Stomach (tissue), 4 donors: ENCODE data around the gene NFATC2.

Source experiments
- EP300 ChIP-seq: sonication (generic); formaldehyde crosslinking; IDR thresholded peaks from one replicate; pipeline ENCODE4 v1.6.1; 2017; ENCODE audit warnings: antibody characterized with exemption
- POLR2A ChIP-seq, 4 donors: fragments of 450-650 bp; IDR thresholded peaks; one replicate each; pipeline ENCODE4 v1.6.1; 2016; ENCODE audit warnings: antibody characterized with exemption in 4 of 4, control low read depth in 2 of 4, mild to moderate bottlenecking in 1 of 4, moderate library complexity in 1 of 4
- POLR2AphosphoS5 ChIP-seq, 3 donors: sonication (generic); formaldehyde crosslinking; IDR thresholded peaks; one replicate each; pipeline ENCODE4 v1.6.1; 2016; ENCODE audit warnings: antibody characterized with exemption in 3 of 3
- TF ChIP-seq, protein P1 (sequence below), 7 experiments: fragments of 450-650 bp in 4 of 7; fragments of 200-600 bp in 3 of 7; sonication (generic) in 3 of 7; IDR thresholded peaks; one replicate each; pipeline ENCODE4 v1.5.1; 2016 to 2019; ENCODE audit warnings: antibody characterized with exemption in 7 of 7, control low read depth in 2 of 7, mild to moderate bottlenecking in 1 of 7

DNA sequence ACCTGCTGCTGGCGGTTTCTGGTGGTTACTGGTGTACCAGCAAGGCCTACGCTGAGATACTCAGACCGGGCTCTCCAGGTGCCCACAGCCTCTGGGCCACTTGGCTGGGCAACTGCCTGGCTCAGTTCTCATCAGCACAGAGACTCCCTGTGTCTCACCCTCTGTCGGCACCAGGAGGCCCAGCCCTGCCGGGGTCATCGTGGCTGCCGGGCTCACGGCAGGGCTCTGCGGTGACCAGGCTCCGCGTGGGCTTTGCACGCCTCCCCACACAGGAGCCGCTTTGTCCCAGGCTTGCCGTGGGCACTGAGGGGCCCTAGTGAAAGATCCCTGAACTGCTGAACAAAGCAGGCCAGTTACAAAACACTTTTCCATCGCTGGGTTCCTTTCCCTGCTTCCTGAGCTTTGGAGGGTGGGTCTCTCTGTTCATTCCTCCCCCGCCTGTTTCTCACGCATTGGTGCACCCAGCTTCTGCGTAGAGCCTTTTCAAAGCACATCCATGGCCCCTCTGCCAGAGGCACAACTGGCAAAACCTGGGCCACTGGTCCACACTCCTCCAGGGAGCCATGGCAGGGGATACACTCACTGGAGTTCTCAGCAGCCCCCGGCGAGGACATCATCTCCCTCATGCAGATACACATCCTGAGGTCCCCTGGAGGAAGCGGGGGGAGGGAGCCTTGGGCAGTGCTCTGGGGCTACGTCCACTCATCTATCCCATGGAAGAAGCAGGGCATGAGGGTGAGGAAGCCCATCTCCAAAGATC is 117.0 kb downstream of the NFATC2 start:
- TF ChIP-seq POLR2A (IDR thresholded peaks at IDR 0.05) = no peak
- TF ChIP-seq, protein P1, sequence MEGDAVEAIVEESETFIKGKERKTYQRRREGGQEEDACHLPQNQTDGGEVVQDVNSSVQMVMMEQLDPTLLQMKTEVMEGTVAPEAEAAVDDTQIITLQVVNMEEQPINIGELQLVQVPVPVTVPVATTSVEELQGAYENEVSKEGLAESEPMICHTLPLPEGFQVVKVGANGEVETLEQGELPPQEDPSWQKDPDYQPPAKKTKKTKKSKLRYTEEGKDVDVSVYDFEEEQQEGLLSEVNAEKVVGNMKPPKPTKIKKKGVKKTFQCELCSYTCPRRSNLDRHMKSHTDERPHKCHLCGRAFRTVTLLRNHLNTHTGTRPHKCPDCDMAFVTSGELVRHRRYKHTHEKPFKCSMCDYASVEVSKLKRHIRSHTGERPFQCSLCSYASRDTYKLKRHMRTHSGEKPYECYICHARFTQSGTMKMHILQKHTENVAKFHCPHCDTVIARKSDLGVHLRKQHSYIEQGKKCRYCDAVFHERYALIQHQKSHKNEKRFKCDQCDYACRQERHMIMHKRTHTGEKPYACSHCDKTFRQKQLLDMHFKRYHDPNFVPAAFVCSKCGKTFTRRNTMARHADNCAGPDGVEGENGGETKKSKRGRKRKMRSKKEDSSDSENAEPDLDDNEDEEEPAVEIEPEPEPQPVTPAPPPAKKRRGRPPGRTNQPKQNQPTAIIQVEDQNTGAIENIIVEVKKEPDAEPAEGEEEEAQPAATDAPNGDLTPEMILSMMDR (IDR thresholded peaks at IDR 0.05) = no peak
- TF ChIP-seq EP300 = no peak
- TF ChIP-seq POLR2AphosphoS5 (IDR thresholded peaks at IDR 0.05) = no peak
